ENCODE measurements around the gene STK35. TPM values are rescaled to one million over a fixed set of nuclear protein-coding genes. Genes with fewer than 3 reads are reported as not detected.

STK35 gene
- total and polyA plus RNA-seq, 8 donors = 3.5 to 10.7 (median 5.6) TPM

- no peaks in the 10 kb centered on the region for H3K27me3 ChIP-seq
- no peaks in the 10 kb centered on the region for H3K9me3 ChIP-seq
- DNase-seq (no peak), FAIRE-seq (no peak), ATAC-seq (no peak)
- no peaks in the 10 kb centered on the region for H3K36me3 ChIP-seq
- peaks cover 0 to 3% (median 0%) of the 10 kb centered on the region in 3 donors for H3K4me1 ChIP-seq
- no peak for TF ChIP-seq CTCF (IDR thresholded peaks at IDR 0.05)
- no peak overlapping the region for H3K4me3 ChIP-seq
- intact Hi-C loops (cut with DNase I) = no loop called here
- 60 to 75% methylated on average over 5 of the region's 5 CpGs for WGBS, 2 donors
- no peak overlapping the region for H3K27ac ChIP-seq
Observed at GRCh38 chr20:2195614-2196013, 94.0 kb downstream of the STK35 start.

- Histone ChIP-seq H3K4me1 (no peaks in the 10 kb centered on the region), H3K9me3 (no peaks in the 10 kb centered on the region), H3K27me3 (no peaks in the 10 kb centered on the region), H3K27ac (no peak overlapping the region), H3K4me3 (no peak overlapping the region), H3K36me3 (no peaks in the 10 kb centered on the region)
- DNase-seq = no peak
- TF ChIP-seq CTCF (IDR thresholded peaks at IDR 0.05) = no peak
- no peak for FAIRE-seq
- no peak for ATAC-seq
- 41 to 63% methylated on average over 7 of the region's 7 CpGs for WGBS, 2 donors
- intact Hi-C loops (cut with DNase I) = no loop called here
Observed at GRCh38 chr20:2197166-2197565, 95.5 kb downstream of the STK35 start.

Other genes starting within 250 kb of the STK35 start
- 10 to 100 TPM in 2 of 6 donors, 1 to 10 TPM in 4; 7.2 to 25.8 (median 8.5) TPM for gene SIRPA, start 206.4 kb upstream of the STK35 start, total RNA-seq
- gene SIRPA, start 206.4 kb upstream of the STK35 start, polyA plus RNA-seq = 10 to 100 TPM in 1 of 2 donors, 1 to 10 TPM in 1; 8.6 to 13.1 TPM
- gene PDYN, start 107.8 kb upstream of the STK35 start, total RNA-seq = not detected
- gene PDYN, start 107.8 kb upstream of the STK35 start, polyA plus RNA-seq = not detected
- gene TGM3, start 194.2 kb downstream of the STK35 start, total RNA-seq = under 1 TPM in 3 of 6 donors, not detected in 3; 0.06 to 0.31 (median 0.09) TPM
- under 1 TPM; 0.34 to 0.40 TPM for gene TGM3, start 194.2 kb downstream of the STK35 start, polyA plus RNA-seq

Data from pancreas (tissue), 10 donors.